IgD-negative memory B cell (primary cell): ENCODE measurements around the gene TSSK2. TPM values are rescaled to one million over a fixed set of nuclear protein-coding genes. Genes with fewer than 3 reads are reported as not detected.

ENCODE experiments used
- H3K27ac Mint-ChIP-seq, 3 donors: one replicate each; pipeline ENCODE4 v1.8.0; 2020 to 2022; ENCODE audit warnings: mild to moderate bottlenecking in 3 of 3, mixed read lengths in 3 of 3, moderate library complexity in 1 of 3
- H3K27me3 Mint-ChIP-seq: one replicate; pipeline ENCODE4 v1.8.0; 2021; ENCODE audit warnings: mixed read lengths
- H3K36me3 Mint-ChIP-seq: one replicate; pipeline ENCODE4 v1.8.0; 2020; ENCODE audit warnings: mild to moderate bottlenecking, mixed read lengths
- H3K4me1 Mint-ChIP-seq, 3 donors: one replicate each; pipeline ENCODE4 v1.8.0; 2020 to 2022; ENCODE audit warnings: mixed read lengths in 3 of 3, mild to moderate bottlenecking in 1 of 3
- H3K4me3 Mint-ChIP-seq, 4 donors: one replicate each; pipeline ENCODE4 v1.8.0; 2020 to 2022; ENCODE audit warnings: mild to moderate bottlenecking in 4 of 4, mixed read lengths in 4 of 4, moderate library complexity in 3 of 4
- H3K9me3 Mint-ChIP-seq, 3 donors: one replicate each; pipeline ENCODE4 v1.8.0; 2020 to 2021; ENCODE audit warnings: mixed read lengths in 3 of 3, mild to moderate bottlenecking in 1 of 3
- polyA plus RNA-seq: library from polyadenylated mRNA; unstranded; fragments of 300-500 nt; fragmentation: Illumina TruSeq; gene quantifications from one replicate; pipeline ENCODE4 v1.2.3, GENCODE V29; 2021

TSSK2 gene
- polyA plus RNA-seq, 1 donor from 2014 or later = not detected

DNA sequence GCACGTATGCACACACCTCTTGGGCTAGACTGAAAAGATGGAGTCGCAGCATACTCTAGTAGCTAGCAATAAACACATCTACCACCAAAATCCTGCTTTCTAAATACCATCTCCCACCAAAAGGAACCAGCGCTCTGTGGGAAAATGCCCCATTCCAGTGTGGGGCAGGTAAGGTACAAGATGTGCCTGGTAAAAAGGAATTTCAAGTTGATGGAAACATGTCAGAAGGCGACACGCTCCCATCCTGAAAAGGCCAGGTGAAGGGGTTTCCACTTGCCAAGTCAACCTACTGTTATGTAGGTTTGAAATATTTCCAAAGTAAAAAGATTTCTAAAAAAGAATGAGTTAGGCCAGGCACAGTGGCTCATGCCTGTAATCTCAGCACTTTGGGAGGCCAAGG lies 17.7 kb upstream of the TSSK2 start:
- Mint-ChIP-seq H3K4me1 (peaks cover 37 to 66% (median 57%) of the 10 kb centered on the region in 3 donors), H3K9me3 (no peaks in the 10 kb centered on the region), H3K36me3 (no peaks in the 10 kb centered on the region), H3K4me3 (no peak overlapping the region), H3K27me3 (peaks cover 3% of the 10 kb centered on the region), H3K27ac (no peak overlapping the region)

DNA sequence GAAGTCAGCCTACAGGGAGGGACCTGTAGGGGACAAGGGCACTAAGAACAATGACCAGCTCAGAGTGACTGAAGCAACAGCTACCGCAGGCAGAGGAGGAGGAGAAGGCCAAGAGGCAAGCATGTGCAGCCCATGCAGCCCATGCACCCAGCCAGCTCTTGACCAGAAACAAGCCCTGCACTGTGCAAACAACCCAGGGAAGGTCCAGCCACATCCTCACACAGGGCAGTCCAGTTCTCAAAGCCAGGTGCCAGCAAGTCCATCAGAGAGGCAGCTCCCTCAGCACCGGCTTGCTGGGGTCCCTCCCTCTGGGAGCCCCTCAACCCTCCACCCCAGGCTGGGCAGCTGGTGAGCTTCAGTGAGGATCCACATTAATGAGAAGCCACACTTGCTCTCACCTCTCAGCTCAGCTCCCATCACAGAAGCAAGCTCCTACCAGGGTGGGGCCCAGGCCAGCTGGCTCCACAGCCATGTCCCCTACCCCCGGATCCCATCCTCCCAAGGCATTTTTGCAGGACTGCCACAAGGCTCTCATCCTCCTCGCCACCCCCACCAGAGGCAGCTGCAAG lies 16.0 kb upstream of the TSSK2 start:
- peak overlapping the region in 1 of 4 donors; percentile 32 for H3K4me3 Mint-ChIP-seq
- H3K27me3 Mint-ChIP-seq = no peaks in the 10 kb centered on the region
- H3K9me3 Mint-ChIP-seq = no peaks in the 10 kb centered on the region
- H3K4me1 Mint-ChIP-seq = peaks cover 33 to 63% (median 51%) of the 10 kb centered on the region in 3 donors
- no peaks in the 10 kb centered on the region for H3K36me3 Mint-ChIP-seq
- H3K27ac Mint-ChIP-seq = peak overlapping the region in 1 of 3 donors; percentile 27

GRCh38 chr22:19115628-19116027 lies 15.5 kb upstream of the TSSK2 start:
- Mint-ChIP-seq H3K27me3 (no peaks in the 10 kb centered on the region), H3K27ac (peak overlapping the region in 1 of 3 donors; percentile 27), H3K4me1 (peaks cover 36 to 64% (median 52%) of the 10 kb centered on the region in 3 donors), H3K4me3 (peak overlapping the region in 1 of 4 donors; percentile 32), H3K9me3 (no peaks in the 10 kb centered on the region), H3K36me3 (no peaks in the 10 kb centered on the region)

- Mint-ChIP-seq H3K27ac (peak overlapping the region in 1 of 3 donors; percentile 81), H3K27me3 (no peaks in the 10 kb centered on the region), H3K4me3 (peak overlapping the region in 2 of 4 donors; percentile 15 to 69), H3K9me3 (no peaks in the 10 kb centered on the region), H3K36me3 (peaks cover 3% of the 10 kb centered on the region), H3K4me1 (peaks cover 44 to 61% (median 55%) of the 10 kb centered on the region in 3 donors)
Measured at GRCh38 chr22:19117111-19117512, 14.0 kb upstream of the TSSK2 start.

DNA sequence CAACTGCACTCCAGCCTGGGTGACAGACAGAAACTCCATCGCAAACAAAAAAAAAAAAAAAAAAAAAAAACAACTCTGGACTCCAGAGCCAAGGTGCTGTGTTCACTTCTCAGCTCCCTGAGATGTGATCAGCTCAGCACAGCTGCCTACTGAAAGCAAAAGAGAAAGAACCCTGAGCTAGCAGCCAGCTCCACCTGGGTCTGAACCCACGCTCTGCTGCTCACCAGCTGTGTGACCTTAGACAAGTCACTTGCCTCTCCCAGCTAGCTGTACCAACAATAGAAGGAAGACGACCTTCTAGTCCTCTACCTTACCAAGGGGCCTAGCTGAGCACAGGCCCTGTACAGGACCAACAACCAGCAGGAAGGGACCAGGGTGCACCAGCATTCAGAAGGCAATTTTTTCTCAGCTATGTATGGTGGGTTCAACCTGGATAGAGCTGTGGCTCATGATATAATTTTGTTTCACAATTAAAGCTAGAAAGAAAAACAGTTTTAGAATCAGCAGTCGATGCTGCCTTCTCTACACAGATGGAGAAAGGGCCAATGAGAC lies 12.7 kb upstream of the TSSK2 start:
- no peaks in the 10 kb centered on the region for H3K9me3 Mint-ChIP-seq
- peaks cover 41 to 62% (median 57%) of the 10 kb centered on the region in 3 donors for H3K4me1 Mint-ChIP-seq
- peaks cover 3% of the 10 kb centered on the region for H3K36me3 Mint-ChIP-seq

GRCh38 chr22:19119949-19120348 lies 11.2 kb upstream of the TSSK2 start:
- no peaks in the 10 kb centered on the region for H3K27me3 Mint-ChIP-seq
- peak overlapping the region; percentile 25 to 82 (median 39) for H3K27ac Mint-ChIP-seq
- peaks cover 3% of the 10 kb centered on the region for H3K36me3 Mint-ChIP-seq
- H3K4me1 Mint-ChIP-seq = peaks cover 36 to 57% (median 53%) of the 10 kb centered on the region in 3 donors
- H3K9me3 Mint-ChIP-seq = no peaks in the 10 kb centered on the region
- H3K4me3 Mint-ChIP-seq = peak overlapping the region; percentile 87 to 97 (median 88)

More for the DNA sequence above, 12.7 kb upstream of the TSSK2 start:
- Mint-ChIP-seq H3K27me3 (no peaks in the 10 kb centered on the region), H3K4me3 (peak overlapping the region; percentile 3 to 88 (median 82)), H3K27ac (peak overlapping the region; percentile 46 to 91 (median 78))

GRCh38 chr22:19120829-19121630 lies 10.1 kb upstream of the TSSK2 start:
- H3K36me3 Mint-ChIP-seq = peaks cover 3% of the 10 kb centered on the region
- peaks cover 27 to 49% (median 46%) of the 10 kb centered on the region in 3 donors for H3K4me1 Mint-ChIP-seq
- peak overlapping the region; percentile 63 to 93 (median 80) for H3K27ac Mint-ChIP-seq
- H3K4me3 Mint-ChIP-seq = peak overlapping the region; percentile 87 to 97 (median 91)
- no peaks in the 10 kb centered on the region for H3K27me3 Mint-ChIP-seq
- H3K9me3 Mint-ChIP-seq = no peaks in the 10 kb centered on the region

DNA sequence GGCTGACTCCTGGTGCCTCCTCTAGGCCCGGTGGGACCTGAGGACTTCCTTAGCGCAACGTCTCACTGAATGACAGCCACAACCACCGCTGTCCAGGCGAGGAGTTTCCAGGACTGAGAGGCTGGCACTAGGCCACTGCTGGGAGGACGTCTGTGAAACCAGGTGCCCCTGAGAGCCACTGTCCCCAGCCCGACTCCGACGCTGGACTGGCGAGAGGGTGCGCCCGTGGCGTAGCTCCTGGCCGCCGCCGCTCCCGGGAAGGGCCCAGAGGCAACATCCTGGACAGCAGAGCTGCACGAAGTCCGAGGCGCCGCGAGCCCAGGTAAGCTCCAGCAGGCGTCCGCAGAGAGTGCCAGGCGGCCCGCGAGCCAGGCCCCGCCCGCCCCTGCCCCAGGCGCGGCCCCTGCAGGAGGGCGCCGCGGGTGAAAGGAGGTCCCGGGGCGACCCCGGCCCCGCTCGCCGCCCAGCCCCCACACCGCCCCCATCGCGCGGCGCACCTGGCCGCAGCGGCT lies 9.4 kb upstream of the TSSK2 start:
- Mint-ChIP-seq H3K4me1 (peaks cover 22 to 43% (median 41%) of the 10 kb centered on the region in 3 donors), H3K9me3 (no peaks in the 10 kb centered on the region), H3K4me3 (peak overlapping the region; percentile 87 to 97 (median 91)), H3K27me3 (no peaks in the 10 kb centered on the region), H3K27ac (peak overlapping the region; percentile 63 to 93 (median 80)), H3K36me3 (peaks cover 3% of the 10 kb centered on the region)

GRCh38 chr22:19122143-19122751 lies 8.9 kb upstream of the TSSK2 start, which contains the start of gene DGCR2:
Gene DGCR2, minus strand, starts transcription at chr22:19122412. Its CDS starts 206 bp downstream, at chr22:19122206.
- H3K27ac Mint-ChIP-seq = peak within 1 kb of the TSS; percentile 80 to 93 (median 88)
- H3K36me3 Mint-ChIP-seq = peaks cover 3% of the 10 kb centered on the region
- H3K4me1 Mint-ChIP-seq = peaks cover 21 to 37% (median 36%) of the 10 kb centered on the region in 3 donors
- peak within 1 kb of the TSS; percentile 87 to 97 (median 91) for H3K4me3 Mint-ChIP-seq
- H3K27me3 Mint-ChIP-seq = no peaks in the 10 kb centered on the region
- H3K9me3 Mint-ChIP-seq = no peaks in the 10 kb centered on the region

GRCh38 chr22:19122752-19123492 lies 8.2 kb upstream of the TSSK2 start:
- Mint-ChIP-seq H3K9me3 (no peaks in the 10 kb centered on the region), H3K4me1 (peaks cover 21 to 32% (median 32%) of the 10 kb centered on the region in 3 donors), H3K27me3 (no peaks in the 10 kb centered on the region), H3K36me3 (peaks cover 3% of the 10 kb centered on the region), H3K27ac (peak overlapping the region in 2 of 3 donors; percentile 39 to 53), H3K4me3 (peak overlapping the region; percentile 64 to 96 (median 90))

- H3K27ac Mint-ChIP-seq = no peak overlapping the region
- peaks cover 15 to 23% (median 21%) of the 10 kb centered on the region in 3 donors for H3K4me1 Mint-ChIP-seq
- peaks cover 3% of the 10 kb centered on the region for H3K36me3 Mint-ChIP-seq
- H3K27me3 Mint-ChIP-seq = no peaks in the 10 kb centered on the region
- peak overlapping the region in 2 of 4 donors; percentile 27 to 64 for H3K4me3 Mint-ChIP-seq
- no peaks in the 10 kb centered on the region for H3K9me3 Mint-ChIP-seq
Measured at GRCh38 chr22:19123936-19124335, 7.2 kb upstream of the TSSK2 start.

DNA sequence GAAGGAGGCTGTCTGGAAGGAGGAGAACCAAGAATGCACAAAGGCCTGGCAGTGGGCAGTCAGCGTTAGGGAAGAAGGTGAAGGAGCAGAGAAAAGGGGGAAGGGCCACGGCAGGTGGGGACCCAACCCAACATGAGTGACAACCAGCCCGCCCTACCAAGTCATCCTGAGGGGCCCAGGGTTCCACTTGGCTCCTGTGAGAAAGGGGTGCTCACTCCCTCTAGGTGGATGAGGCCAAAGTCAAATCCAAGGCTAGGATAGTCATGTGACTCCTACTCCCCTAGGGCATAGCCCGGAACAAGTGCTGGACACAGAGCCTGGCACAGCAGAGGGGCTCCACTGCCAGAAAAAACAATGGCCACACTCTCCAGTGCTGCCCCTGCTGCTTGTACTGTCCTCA lies 6.7 kb upstream of the TSSK2 start:
- Mint-ChIP-seq H3K36me3 (peaks cover 3% of the 10 kb centered on the region), H3K27me3 (no peaks in the 10 kb centered on the region), H3K27ac (no peak overlapping the region), H3K4me1 (peaks cover 14 to 21% (median 19%) of the 10 kb centered on the region in 3 donors), H3K4me3 (peak overlapping the region in 1 of 4 donors; percentile 64), H3K9me3 (no peaks in the 10 kb centered on the region)

GRCh38 chr22:19125011-19125410 lies 6.1 kb upstream of the TSSK2 start:
- no peak overlapping the region for H3K4me3 Mint-ChIP-seq
- peaks cover 14 to 17% (median 17%) of the 10 kb centered on the region in 3 donors for H3K4me1 Mint-ChIP-seq
- H3K27ac Mint-ChIP-seq = peak overlapping the region in 1 of 3 donors; percentile 39
- H3K9me3 Mint-ChIP-seq = no peaks in the 10 kb centered on the region
- peaks cover 3% of the 10 kb centered on the region for H3K36me3 Mint-ChIP-seq
- no peaks in the 10 kb centered on the region for H3K27me3 Mint-ChIP-seq
